Vagina (tissue), 2 donors: ENCODE measurements around the gene ACOT13. TPM values are rescaled to one million over a fixed set of nuclear protein-coding genes. Genes with fewer than 3 reads are reported as not detected.
"Not testable (repeated sequence)": the region's sequence is repeated elsewhere in the genome, so short reads cannot be mapped to it uniquely, and the experiment has no call there.

Source experiments
- DNase-seq, 2 donors: peaks; one replicate each; pipeline ENCODE4 v3.0.0-alpha.2; 2017; ENCODE audit errors: extremely low spot score in 2 of 2
- H3K27ac ChIP-seq: fragments of 200-600 bp; sonication (generic); one replicate; pipeline ENCODE4 v1.5.1; 2019
- H3K27me3 ChIP-seq: fragments of 200-600 bp; sonication (generic); one replicate; pipeline ENCODE4 v1.5.1; 2019
- H3K36me3 ChIP-seq, 2 donors: fragments of 200-600 bp; sonication (generic); one replicate each; pipeline ENCODE4 v1.5.1; 2017 to 2019
- H3K4me1 ChIP-seq: fragments of 200-600 bp; sonication (generic); one replicate; pipeline ENCODE4 v1.5.1; 2019
- H3K4me3 ChIP-seq, 2 donors: fragments of 200-600 bp; sonication (generic); 1 replicate in 1 of 2; 2 replicates in 1 of 2; pipeline ENCODE4 v1.5.1; 2016 to 2019
- H3K9me3 ChIP-seq: fragments of 200-600 bp; sonication (generic); one replicate; pipeline ENCODE4 v1.5.1; 2019
- CTCF ChIP-seq, 3 experiments: fragments of 450-650 bp in 2 of 3; fragments of 200-600 bp in 1 of 3; sonication (generic) in 1 of 3; IDR thresholded peaks; one replicate each; pipeline ENCODE4 v1.5.1; 2017 to 2019; ENCODE audit warnings: antibody characterized with exemption in 3 of 3, mild to moderate bottlenecking in 2 of 3, moderate library complexity in 2 of 3
- POLR2A ChIP-seq, 2 donors: fragments of 450-650 bp; IDR thresholded peaks; one replicate each; pipeline ENCODE4 v1.6.1; 2017; ENCODE audit warnings: antibody characterized with exemption in 2 of 2, mild to moderate bottlenecking in 2 of 2, moderate library complexity in 2 of 2
- POLR2AphosphoS5 ChIP-seq, 2 donors: sonication (generic); formaldehyde crosslinking; IDR thresholded peaks; one replicate each; pipeline ENCODE4 v1.9.0; 2017; ENCODE audit warnings: antibody characterized with exemption in 2 of 2, mild to moderate bottlenecking in 2 of 2, low read depth in 1 of 2; ENCODE audit not compliant: insufficient read depth in 1 of 2
- intact Hi-C: fragments of 100-400 bp; cut with DNase I; formaldehyde crosslinking; loops from one replicate; pipeline ENCODE4 v1.15.1; 2023
- total RNA-seq: library from RNA; depleted of rRNA; stranded (reverse); fragments of >200 nt; gene quantifications from one replicate; pipeline ENCODE4 v1.2.3, GENCODE V29; 2016

The ACOT13 gene
- total RNA-seq, 1 donor from 2014 or later, result 4.4 TPM

- no peak for TF ChIP-seq CTCF (IDR thresholded peaks at IDR 0.05)
- TF ChIP-seq POLR2AphosphoS5 (IDR thresholded peaks at IDR 0.05; ENCODE audit: insufficient read depth in 1 of 2, low read depth in 1 of 2), result no peak
- TF ChIP-seq POLR2A (IDR thresholded peaks at IDR 0.05), result no peak
- H3K9me3 ChIP-seq, result no peaks in the 10 kb centered on the region
- DNase-seq, result no peak
- intact Hi-C loops, result no loop called here
- H3K27ac ChIP-seq, result no peak overlapping the region
- no peak overlapping the region for H3K4me3 ChIP-seq
- H3K27me3 ChIP-seq, result no peaks in the 10 kb centered on the region
- H3K4me1 ChIP-seq, result no peaks in the 10 kb centered on the region
- no peaks in the 10 kb centered on the region for H3K36me3 ChIP-seq
Observed at GRCh38 chr6:24692003-24692402, 25.1 kb downstream of the ACOT13 start.

- no peaks in the 10 kb centered on the region for H3K4me1 ChIP-seq
- intact Hi-C loops, result no loop called here
- no peaks in the 10 kb centered on the region for H3K36me3 ChIP-seq
- no peak overlapping the region for H3K4me3 ChIP-seq
- no peak for TF ChIP-seq POLR2A (IDR thresholded peaks at IDR 0.05)
- no peak for TF ChIP-seq POLR2AphosphoS5 (IDR thresholded peaks at IDR 0.05; ENCODE audit: insufficient read depth in 1 of 2, low read depth in 1 of 2)
- no peak for TF ChIP-seq CTCF (IDR thresholded peaks at IDR 0.05)
- no peak for DNase-seq
- H3K27me3 ChIP-seq, result no peaks in the 10 kb centered on the region
- no peak overlapping the region for H3K27ac ChIP-seq
- no peaks in the 10 kb centered on the region for H3K9me3 ChIP-seq
Observed at GRCh38 chr6:24692415-24692814, 25.5 kb downstream of the ACOT13 start.

GRCh38 chr6:24692848-24693592 lies 26.1 kb downstream of the ACOT13 start:
- Histone ChIP-seq H3K4me3 (no peak overlapping the region), H3K27ac (no peak overlapping the region), H3K27me3 (no peaks in the 10 kb centered on the region), H3K36me3 (no peaks in the 10 kb centered on the region), H3K9me3 (no peaks in the 10 kb centered on the region), H3K4me1 (no peaks in the 10 kb centered on the region)
- intact Hi-C loops, result no loop called here
- no peak for DNase-seq
- TF ChIP-seq POLR2AphosphoS5 (IDR thresholded peaks at IDR 0.05; ENCODE audit: insufficient read depth in 1 of 2, low read depth in 1 of 2) (no peak), POLR2A (IDR thresholded peaks at IDR 0.05) (no peak)

GRCh38 chr6:24694198-24694597 lies 27.3 kb downstream of the ACOT13 start:
- no peaks in the 10 kb centered on the region for H3K4me1 ChIP-seq
- no peak overlapping the region for H3K27ac ChIP-seq
- no peak for DNase-seq
- no peaks in the 10 kb centered on the region for H3K27me3 ChIP-seq
- H3K9me3 ChIP-seq, result no peaks in the 10 kb centered on the region
- no peak for TF ChIP-seq CTCF (IDR thresholded peaks at IDR 0.05)
- no peak for TF ChIP-seq POLR2AphosphoS5 (IDR thresholded peaks at IDR 0.05; ENCODE audit: insufficient read depth in 1 of 2, low read depth in 1 of 2)
- TF ChIP-seq POLR2A (IDR thresholded peaks at IDR 0.05), result no peak
- no peak overlapping the region for H3K4me3 ChIP-seq
- intact Hi-C loops, result loop anchor here (2.0 kb wide), 1 partner anchor 113 kb away; no protein-coding TSS in a partner anchor
- no peaks in the 10 kb centered on the region for H3K36me3 ChIP-seq

GRCh38 chr6:24695635-24696034 lies 28.8 kb downstream of the ACOT13 start:
- DNase-seq, H3K4me1 ChIP-seq, H3K36me3 ChIP-seq, H3K27me3 ChIP-seq, H3K27ac ChIP-seq, H3K9me3 ChIP-seq, H3K4me3 ChIP-seq: not testable (repeated sequence)
- peak in 2 of 3 experiments; percentile 22 to 59 for TF ChIP-seq CTCF (IDR thresholded peaks at IDR 0.05)
- intact Hi-C loops, result loop anchor here (2.0 kb wide), 1 partner anchor 115 kb away; no protein-coding TSS in a partner anchor
